ENCODE data around the gene SKA3.

Gene SKA3

DNA sequence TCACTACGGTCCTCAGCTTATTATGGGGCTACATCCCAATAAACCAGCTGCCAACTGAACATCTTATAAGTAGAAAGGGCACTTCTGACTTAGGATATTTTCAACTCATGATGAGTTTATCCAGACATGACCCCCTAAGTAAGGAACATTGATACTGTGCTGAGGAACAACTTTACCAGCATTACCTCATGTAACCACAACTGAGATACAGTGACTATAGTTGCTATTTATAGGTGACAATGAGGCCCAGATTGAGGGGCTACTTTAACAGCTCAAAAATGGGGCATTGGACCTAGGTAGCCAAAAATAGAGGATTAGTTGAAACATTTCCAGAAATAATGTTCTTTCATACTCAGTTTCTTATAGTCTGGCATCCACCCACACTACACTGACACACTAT, 26.8 kb downstream of the SKA3 start:
- no peak for DNase-seq (ENCODE audit: low read depth)
- no peak for TF ChIP-seq CTCF (IDR thresholded peaks at IDR 0.05; ENCODE audit: control insufficient read depth, insufficient read depth, low read depth, low read length, missing control alignments)
- no peak overlapping the region for H3K4me3 ChIP-seq (ENCODE audit: control insufficient read depth, low read depth, low read length)

GRCh38 chr13:21148557-21149258, 27.6 kb downstream of the SKA3 start:
- no peak for TF ChIP-seq CTCF (IDR thresholded peaks at IDR 0.05; ENCODE audit: control insufficient read depth, insufficient read depth, low read depth, low read length, missing control alignments)
- no peak for DNase-seq (ENCODE audit: low read depth)
- H3K4me3 ChIP-seq (ENCODE audit: control insufficient read depth, low read depth, low read length), result no peak overlapping the region

- no peak overlapping the region for H3K4me3 ChIP-seq (ENCODE audit: control insufficient read depth, low read depth, low read length)
- no peak for DNase-seq (ENCODE audit: low read depth)
- no peak for TF ChIP-seq CTCF (IDR thresholded peaks at IDR 0.05; ENCODE audit: control insufficient read depth, insufficient read depth, low read depth, low read length, missing control alignments)
These were observed 28.5 kb downstream of the SKA3 start for GRCh38 chr13:21147827-21148226.

- H3K4me3 ChIP-seq (ENCODE audit: control insufficient read depth, low read depth, low read length), result no peak overlapping the region
- no peak for DNase-seq (ENCODE audit: low read depth)
- TF ChIP-seq CTCF (IDR thresholded peaks at IDR 0.05; ENCODE audit: control insufficient read depth, insufficient read depth, low read depth, low read length, missing control alignments), result no peak
These were observed 33.6 kb downstream of the SKA3 start for GRCh38 chr13:21142766-21143165.

DNA sequence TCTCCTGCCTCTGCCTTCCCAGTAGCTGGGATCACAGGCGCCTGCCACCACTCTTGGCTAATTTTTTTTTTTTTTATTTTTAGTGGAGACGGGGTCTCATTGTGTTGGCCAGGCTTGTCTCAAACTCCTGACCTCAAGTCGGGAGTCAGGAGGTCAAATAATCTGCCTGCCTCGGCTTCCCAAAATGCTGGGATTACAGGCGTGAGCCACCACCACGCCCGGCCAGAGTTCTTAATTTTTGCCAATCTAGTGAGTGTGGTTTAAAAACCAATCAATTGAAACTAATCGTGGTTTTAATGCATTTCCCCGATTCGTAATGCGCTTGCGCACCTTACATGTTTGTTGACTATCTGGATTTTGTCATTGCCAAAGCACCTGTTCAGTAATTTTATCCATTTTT, 37.0 kb downstream of the SKA3 start:
- no peak for DNase-seq (ENCODE audit: low read depth)
- H3K4me3 ChIP-seq (ENCODE audit: control insufficient read depth, low read depth, low read length), result peak overlapping the region; percentile 57
- TF ChIP-seq CTCF (IDR thresholded peaks at IDR 0.05; ENCODE audit: control insufficient read depth, insufficient read depth, low read depth, low read length, missing control alignments), result no peak

DNA sequence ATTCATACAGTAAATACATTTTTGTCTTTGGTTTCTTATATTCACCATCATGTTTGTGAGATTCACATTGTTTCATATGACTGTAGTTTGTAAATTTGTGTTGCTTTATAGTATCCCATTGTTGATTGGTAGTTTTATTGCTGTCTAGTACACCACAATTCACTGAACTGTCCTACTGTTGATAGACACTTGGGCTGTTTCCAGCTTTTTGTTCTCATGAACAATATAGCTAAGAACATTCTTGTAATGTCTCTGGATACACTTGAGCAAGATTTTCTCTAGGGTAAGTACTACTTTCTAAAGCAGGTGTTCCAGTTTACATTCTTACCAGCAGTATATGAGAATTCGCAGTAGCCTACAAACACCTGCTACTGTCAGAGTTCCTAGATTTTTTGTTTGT, 37.8 kb downstream of the SKA3 start:
- DNase-seq (ENCODE audit: low read depth), result no peak
- no peak overlapping the region for H3K4me3 ChIP-seq (ENCODE audit: control insufficient read depth, low read depth, low read length)

More for the DNA sequence above, 37.8 kb downstream of the SKA3 start:
- no peak for TF ChIP-seq CTCF (IDR thresholded peaks at IDR 0.05; ENCODE audit: control insufficient read depth, insufficient read depth, low read depth, low read length, missing control alignments)
